MM.1S (cell line): ENCODE data around the gene SEC16B.

Experiments
- CTCF ChIP-seq: fragments of 300-600 bp; sonication (generic); IDR thresholded peaks from 2 replicates; pipeline ENCODE4 v1.5.1; 2016; ENCODE audit warnings: antibody characterized with exemption, low read length, mixed read lengths
- EZH2 ChIP-seq: fragments of 300-600 bp; sonication (generic); optimal IDR thresholded peaks from 2 replicates; pipeline ENCODE3; 2017; ENCODE audit warnings: low read depth, mild to moderate bottlenecking, antibody characterized with exemption, low read length, mixed read lengths
- EZH2phosphoT487 ChIP-seq: fragments of 300-600 bp; sonication (generic); IDR thresholded peaks from 2 replicates; pipeline ENCODE4 v1.6.1; 2018; ENCODE audit warnings: antibody characterized with exemption, low read length

GRCh38 chr1:177953549-177953948 lies 16.3 kb downstream of the SEC16B start:
- TF ChIP-seq EZH2phosphoT487, result no peak
- TF ChIP-seq CTCF, result no peak
- TF ChIP-seq EZH2, result no peak
